ENCODE data around the gene FRMPD2. TPM values are rescaled to one million over a fixed set of nuclear protein-coding genes. Genes with fewer than 3 reads are reported as not detected.
"Not testable (repeated sequence)": the region's sequence is repeated elsewhere in the genome, so short reads cannot be mapped to it uniquely, and the experiment has no call there.

Gene FRMPD2
- total RNA-seq, 1 donor from 2014 or later = 0.80 TPM

- peak; percentile 45 for TF ChIP-seq CTCF (conservative IDR thresholded peaks at IDR 0.05)
- not testable (repeated sequence) for H3K36me3 Mint-ChIP-seq; H3K4me3 Mint-ChIP-seq; H3K9me3 Mint-ChIP-seq; H3K27me3 Mint-ChIP-seq; H3K4me1 Mint-ChIP-seq (ENCODE audit: unreplicated experiment); H3K27ac Mint-ChIP-seq; DNase-seq (ENCODE audit: extremely low spot score, unreplicated experiment)
These were observed 148.9 kb downstream of the FRMPD2 start for GRCh38 chr10:48125631-48126030.

DNA sequence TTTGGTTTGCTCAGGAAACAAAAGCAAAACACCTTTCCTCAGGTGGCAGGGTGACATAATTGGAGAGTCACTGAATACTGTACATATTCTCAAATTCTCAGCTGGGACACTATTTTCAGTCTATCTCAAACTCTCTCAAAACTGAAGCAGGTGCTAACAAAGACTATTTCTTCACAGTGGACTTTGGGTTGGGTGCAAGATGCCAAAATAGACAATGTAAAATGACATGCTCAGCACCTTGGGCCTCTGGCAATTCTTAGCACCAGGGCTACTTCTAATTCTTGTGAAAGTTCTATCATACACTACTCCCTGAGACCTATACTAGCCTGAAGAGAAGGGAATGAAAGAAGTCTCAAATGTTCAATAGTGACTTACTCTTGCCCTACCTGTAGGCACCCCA is 151.9 kb downstream of the FRMPD2 start:
- H3K4me1 Mint-ChIP-seq (ENCODE audit: unreplicated experiment); H3K27ac Mint-ChIP-seq; H3K9me3 Mint-ChIP-seq; H3K27me3 Mint-ChIP-seq; DNase-seq (ENCODE audit: extremely low spot score, unreplicated experiment); H3K4me3 Mint-ChIP-seq; H3K36me3 Mint-ChIP-seq: not testable (repeated sequence)

DNA sequence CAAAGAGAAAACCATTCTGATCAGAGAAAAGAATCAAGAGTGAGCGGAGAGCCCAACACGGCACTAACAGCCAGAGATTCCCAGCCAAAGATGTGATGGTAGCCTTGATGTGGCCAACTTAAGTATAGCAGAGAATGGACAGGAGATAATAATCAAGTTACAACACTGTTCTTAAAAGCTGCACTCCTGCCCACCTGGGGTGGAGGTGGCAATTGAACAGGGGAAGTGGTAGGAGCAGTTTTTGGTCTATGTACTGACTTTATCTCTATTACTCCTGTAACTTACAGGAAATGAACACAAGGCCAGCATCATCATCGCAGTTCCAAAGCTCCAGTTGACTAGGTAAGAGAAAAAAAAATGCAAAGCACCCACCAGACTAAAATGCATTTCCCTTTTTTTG is 164.2 kb downstream of the FRMPD2 start:
- not testable (repeated sequence) for H3K4me1 Mint-ChIP-seq (ENCODE audit: unreplicated experiment); H3K9me3 Mint-ChIP-seq; H3K27ac Mint-ChIP-seq; DNase-seq (ENCODE audit: extremely low spot score, unreplicated experiment); H3K36me3 Mint-ChIP-seq; H3K4me3 Mint-ChIP-seq; H3K27me3 Mint-ChIP-seq

Other genes with a start within 250 kb of the FRMPD2 start
- 38.9 and 48.4 TPM in 2 replicates for gene MAPK8, start 32.0 kb upstream of the FRMPD2 start, total RNA-seq (ENCODE audit: low replicate concordance)

Data from type B pancreatic cell (in vitro differentiated cells).